SU-DHL-6 (cell line): ENCODE results near the gene WDR64.
A peak's percentile ranks its signal among the peaks of the same experiment; 100 is the strongest.

Experiments used
- H2AFZ ChIP-seq: fragments of 200-600 bp; sonication (generic); 2 replicates; pipeline ENCODE4 v1.6.1; 2014; ENCODE audit warnings: low read depth, mild to moderate bottlenecking, moderate library complexity, mixed read lengths, antibody characterized with exemption, low read length; ENCODE audit not compliant: severe bottlenecking
- H3F3A ChIP-seq: fragments of 200-600 bp; shearing (Covaris generic); 2 replicates; pipeline ENCODE4 v1.6.0; 2016; ENCODE audit warnings: antibody characterized with exemption, mild to moderate bottlenecking; ENCODE audit not compliant: insufficient read depth
- H3K27ac ChIP-seq: fragments of 200-600 bp; sonication (generic); 2 replicates; pipeline ENCODE4 v1.5.1; 2016; ENCODE audit warnings: low read depth, mild to moderate bottlenecking, low read length, moderate library complexity, mixed read lengths
- H3K27me3 ChIP-seq: fragments of 200-600 bp; sonication (generic), shearing (Covaris generic); 2 replicates; pipeline ENCODE4 v1.6.0; 2014; ENCODE audit warnings: mild to moderate bottlenecking, low read length
- H3K36me3 ChIP-seq: fragments of 200-600 bp; sonication (generic); 2 replicates; pipeline ENCODE4 v1.6.1; 2014; ENCODE audit warnings: mild to moderate bottlenecking, low read length, mixed read lengths
- H3K4me2 ChIP-seq: fragments of 300-600, 200-600 bp; shearing (Covaris generic), sonication (generic); 2 replicates; pipeline ENCODE4 v1.6.0; 2014; ENCODE audit warnings: low read length, low read depth, mild to moderate bottlenecking; ENCODE audit not compliant: poor library complexity, severe bottlenecking
- H3K4me3 ChIP-seq: fragments of 200-600 bp; sonication (generic); 2 replicates; pipeline ENCODE4 v1.5.1; 2014; ENCODE audit warnings: antibody characterized with exemption, low read length, mild to moderate bottlenecking, mixed read lengths; ENCODE audit not compliant: insufficient read depth, poor library complexity, severe bottlenecking
- H3K79me2 ChIP-seq: fragments of 200-600 bp; sonication (generic); 2 replicates; pipeline ENCODE4 v1.6.1; 2014; ENCODE audit warnings: mild to moderate bottlenecking, low read length, moderate library complexity; ENCODE audit not compliant: insufficient read depth
- H3K9ac ChIP-seq: fragments of 200-600 bp; sonication (generic); 2 replicates; pipeline ENCODE4 v1.7.0; 2014; ENCODE audit warnings: mild to moderate bottlenecking, low read length
- H3K9me2 ChIP-seq: fragments of 200-600 bp; sonication (generic); replicated peaks from 2 replicates; pipeline ENCODE4 v1.6.1; 2014; ENCODE audit warnings: low read length; ENCODE audit not compliant: insufficient read depth
- H3K9me3 ChIP-seq: fragments of 200-600 bp; sonication (generic); 2 replicates; pipeline ENCODE4 v1.6.1; 2014; ENCODE audit warnings: low read length, mixed read lengths; ENCODE audit not compliant: insufficient read depth
- H4K20me1 ChIP-seq: fragments of 200-600 bp; sonication (generic); 2 replicates; pipeline ENCODE4 v1.6.1; 2014; ENCODE audit warnings: low read depth, mild to moderate bottlenecking, antibody characterized with exemption, low read length, moderate library complexity, mixed read lengths
- EZH2phosphoT487 ChIP-seq: fragments of 200-600 bp; sonication (generic), shearing (Covaris generic); conservative IDR thresholded peaks from 2 replicates; pipeline ENCODE4 v1.6.1; 2018; ENCODE audit warnings: mild to moderate bottlenecking, antibody characterized with exemption, low read length, moderate library complexity, mixed read lengths
- TF ChIP-seq, protein P1 (sequence below): fragments of 200-600 bp; sonication (generic); IDR thresholded peaks from one replicate; pipeline ENCODE4 v1.5.1; 2017; ENCODE audit warnings: antibody characterized with exemption, mild to moderate bottlenecking, low read length, moderate library complexity; ENCODE audit not compliant: insufficient read depth, poor library complexity, severe bottlenecking

The WDR64 gene

DNA sequence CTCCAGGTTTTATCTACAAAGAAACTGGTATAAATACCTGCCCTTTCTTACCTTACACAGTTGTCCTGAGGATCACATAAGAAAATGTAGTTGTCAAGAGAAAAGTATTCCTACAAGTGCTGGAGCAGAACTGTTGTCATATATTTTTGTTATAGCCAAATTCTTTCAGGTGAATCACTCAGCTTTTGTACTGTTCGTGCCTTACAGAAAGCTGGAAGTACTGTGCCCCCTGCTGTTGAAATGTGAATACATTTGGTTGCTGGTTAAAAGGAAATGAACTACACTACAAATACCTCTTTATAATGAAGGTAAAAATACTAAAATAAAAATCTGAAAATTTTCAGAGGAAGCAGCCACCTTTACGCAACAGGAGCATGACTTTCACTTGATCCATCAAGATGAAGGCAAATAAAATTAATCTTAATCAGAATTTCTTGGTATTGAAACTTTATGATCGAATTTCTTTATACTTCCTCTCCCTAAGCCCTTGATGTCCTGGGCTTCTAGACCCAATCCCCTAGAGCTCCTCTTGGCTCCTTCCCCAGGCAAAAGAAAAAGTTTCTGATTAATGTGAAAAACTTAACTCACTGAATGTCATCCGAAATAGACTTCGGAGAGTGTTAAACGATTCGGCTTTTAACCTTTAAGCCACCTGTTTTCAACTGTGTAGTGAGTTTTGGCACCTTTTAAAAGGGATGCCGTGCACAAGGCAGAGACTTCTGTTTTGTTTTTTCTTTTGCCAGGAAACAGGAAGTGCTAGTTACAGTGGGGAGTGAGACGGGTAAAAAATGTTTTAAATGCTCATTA, 24.4 kb upstream of the WDR64 start:
- no peaks in the 10 kb centered on the region for H4K20me1 ChIP-seq
- H3K9me3 ChIP-seq = no peaks in the 10 kb centered on the region
- H3K79me2 ChIP-seq = no peaks in the 10 kb centered on the region
- peaks cover 6% of the 10 kb centered on the region; the same call in 1 of the 2 replicates for H3F3A ChIP-seq
- H3K36me3 ChIP-seq = no peaks in the 10 kb centered on the region
- TF ChIP-seq, protein P1, sequence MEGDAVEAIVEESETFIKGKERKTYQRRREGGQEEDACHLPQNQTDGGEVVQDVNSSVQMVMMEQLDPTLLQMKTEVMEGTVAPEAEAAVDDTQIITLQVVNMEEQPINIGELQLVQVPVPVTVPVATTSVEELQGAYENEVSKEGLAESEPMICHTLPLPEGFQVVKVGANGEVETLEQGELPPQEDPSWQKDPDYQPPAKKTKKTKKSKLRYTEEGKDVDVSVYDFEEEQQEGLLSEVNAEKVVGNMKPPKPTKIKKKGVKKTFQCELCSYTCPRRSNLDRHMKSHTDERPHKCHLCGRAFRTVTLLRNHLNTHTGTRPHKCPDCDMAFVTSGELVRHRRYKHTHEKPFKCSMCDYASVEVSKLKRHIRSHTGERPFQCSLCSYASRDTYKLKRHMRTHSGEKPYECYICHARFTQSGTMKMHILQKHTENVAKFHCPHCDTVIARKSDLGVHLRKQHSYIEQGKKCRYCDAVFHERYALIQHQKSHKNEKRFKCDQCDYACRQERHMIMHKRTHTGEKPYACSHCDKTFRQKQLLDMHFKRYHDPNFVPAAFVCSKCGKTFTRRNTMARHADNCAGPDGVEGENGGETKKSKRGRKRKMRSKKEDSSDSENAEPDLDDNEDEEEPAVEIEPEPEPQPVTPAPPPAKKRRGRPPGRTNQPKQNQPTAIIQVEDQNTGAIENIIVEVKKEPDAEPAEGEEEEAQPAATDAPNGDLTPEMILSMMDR = peak; percentile 70
- no peak for TF ChIP-seq EZH2phosphoT487
- peak overlapping the region; percentile 65 for H2AFZ ChIP-seq
- peak overlapping the region; percentile 15 for H3K9ac ChIP-seq
- no peaks in the 10 kb centered on the region for H3K9me2 ChIP-seq
- H3K27me3 ChIP-seq = no peaks in the 10 kb centered on the region
- no peak overlapping the region for H3K4me3 ChIP-seq
- peak overlapping the region; percentile 23; the same call in 1 of the 2 replicates for H3K27ac ChIP-seq
- peak overlapping the region; percentile 45 for H3K4me2 ChIP-seq

DNA sequence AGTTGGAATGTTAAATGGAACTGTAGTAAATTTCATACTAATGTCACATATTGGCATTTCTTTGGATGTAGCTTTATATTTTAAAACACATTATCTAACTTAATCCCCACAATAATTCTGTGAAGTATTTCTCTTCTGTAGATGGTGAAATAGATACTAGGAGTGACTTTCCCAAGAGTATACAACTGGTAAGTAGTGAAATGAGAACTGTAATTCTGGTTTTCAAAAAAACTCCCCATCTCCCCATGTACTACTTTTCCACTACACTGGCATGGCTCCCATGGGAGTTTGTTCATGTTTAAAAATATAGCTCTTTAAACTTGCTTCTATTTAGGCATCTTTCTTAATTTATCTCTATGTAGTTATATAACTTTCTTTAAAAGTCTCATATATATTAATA, 22.1 kb upstream of the WDR64 start:
- Histone ChIP-seq H3K9me2 (no peaks in the 10 kb centered on the region), H3K9ac (no peak overlapping the region), H3K27ac (no peak overlapping the region), H3K27me3 (no peaks in the 10 kb centered on the region), H3F3A (peaks cover 6% of the 10 kb centered on the region; the same call in 1 of the 2 replicates), H3K4me2 (no peak overlapping the region), H3K79me2 (no peaks in the 10 kb centered on the region), H3K9me3 (no peaks in the 10 kb centered on the region), H2AFZ (no peak overlapping the region), H3K4me3 (no peak overlapping the region), H3K36me3 (no peaks in the 10 kb centered on the region), H4K20me1 (no peaks in the 10 kb centered on the region)
- TF ChIP-seq EZH2phosphoT487 = no peak

DNA sequence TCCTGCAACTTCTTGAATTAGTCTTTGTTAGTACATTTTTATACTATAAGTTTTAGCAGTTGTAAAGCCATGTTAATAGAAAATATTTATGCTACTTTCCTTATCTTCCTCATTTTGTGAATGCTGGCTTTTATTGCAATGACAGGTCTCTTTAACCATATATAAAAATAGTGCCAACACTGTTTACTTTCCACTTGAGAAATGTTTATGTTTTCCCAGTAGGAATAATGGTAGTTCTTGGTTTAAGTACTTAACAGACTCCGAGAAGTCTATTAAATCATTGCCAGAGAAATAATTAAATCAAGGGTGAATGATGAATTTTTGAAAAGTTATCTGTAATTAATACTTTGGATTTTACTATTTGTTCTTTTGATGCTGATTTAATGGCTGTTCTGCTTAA, 21.6 kb upstream of the WDR64 start:
- no peaks in the 10 kb centered on the region for H3K36me3 ChIP-seq
- no peaks in the 10 kb centered on the region for H3K9me3 ChIP-seq
- TF ChIP-seq, protein P1 = no peak
- TF ChIP-seq EZH2phosphoT487 = no peak
- H2AFZ ChIP-seq = no peak overlapping the region
- no peaks in the 10 kb centered on the region for H3K27me3 ChIP-seq
- no peaks in the 10 kb centered on the region for H4K20me1 ChIP-seq
- H3K4me2 ChIP-seq = no peak overlapping the region
- no peak overlapping the region for H3K27ac ChIP-seq
- H3K9me2 ChIP-seq = no peaks in the 10 kb centered on the region
- no peak overlapping the region for H3K9ac ChIP-seq
- H3F3A ChIP-seq = peaks cover 6% of the 10 kb centered on the region; the same call in 1 of the 2 replicates
- no peaks in the 10 kb centered on the region for H3K79me2 ChIP-seq
- H3K4me3 ChIP-seq = no peak overlapping the region

DNA sequence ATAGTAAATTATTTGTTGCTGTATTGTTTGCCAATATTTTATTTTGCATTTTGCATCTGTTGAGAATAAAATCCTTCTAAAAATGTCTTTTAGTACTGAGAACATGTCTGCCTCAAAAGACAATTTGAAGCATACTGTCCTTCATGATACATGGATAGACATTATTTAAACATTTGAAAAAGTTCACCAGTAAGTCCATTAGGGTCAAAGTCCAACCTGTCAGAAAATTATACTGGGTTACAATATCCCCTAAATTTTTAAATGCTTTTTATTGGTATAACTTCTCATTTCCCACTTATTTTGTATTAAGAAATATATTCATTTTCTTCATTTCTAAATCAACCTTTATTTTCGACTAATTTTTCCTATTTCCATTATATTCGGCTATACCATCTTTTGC, 21.2 kb upstream of the WDR64 start:
- H3K9me3 ChIP-seq = no peaks in the 10 kb centered on the region
- TF ChIP-seq EZH2phosphoT487 = no peak
- TF ChIP-seq, protein P1 = no peak
- H2AFZ ChIP-seq = no peak overlapping the region
- peaks cover 6% of the 10 kb centered on the region; the same call in 1 of the 2 replicates for H3F3A ChIP-seq
- H3K9ac ChIP-seq = no peak overlapping the region
- H4K20me1 ChIP-seq = no peaks in the 10 kb centered on the region
- no peaks in the 10 kb centered on the region for H3K36me3 ChIP-seq
- no peaks in the 10 kb centered on the region for H3K79me2 ChIP-seq
- H3K4me2 ChIP-seq = no peak overlapping the region
- H3K27me3 ChIP-seq = no peaks in the 10 kb centered on the region
- H3K4me3 ChIP-seq = no peak overlapping the region
- H3K9me2 ChIP-seq = no peaks in the 10 kb centered on the region
- no peak overlapping the region for H3K27ac ChIP-seq
